Vagina (tissue), 2 donors: ENCODE results near the gene DNPEP. TPM values are rescaled to one million over a fixed set of nuclear protein-coding genes. Genes with fewer than 3 reads are reported as not detected.
A peak's percentile ranks its signal among the peaks of the same experiment; 100 is the strongest.

Source experiments
- DNase-seq, 2 donors: peaks; one replicate each; pipeline ENCODE4 v3.0.0-alpha.2; 2017; ENCODE audit errors: extremely low spot score in 2 of 2
- H3K27ac ChIP-seq: fragments of 200-600 bp; sonication (generic); one replicate; pipeline ENCODE4 v1.5.1; 2019
- H3K27me3 ChIP-seq: fragments of 200-600 bp; sonication (generic); one replicate; pipeline ENCODE4 v1.5.1; 2019
- H3K36me3 ChIP-seq, 2 donors: fragments of 200-600 bp; sonication (generic); one replicate each; pipeline ENCODE4 v1.5.1; 2017 to 2019
- H3K4me1 ChIP-seq: fragments of 200-600 bp; sonication (generic); one replicate; pipeline ENCODE4 v1.5.1; 2019
- H3K4me3 ChIP-seq, 2 donors: fragments of 200-600 bp; sonication (generic); 1 replicate in 1 of 2; 2 replicates in 1 of 2; pipeline ENCODE4 v1.5.1; 2016 to 2019
- H3K9me3 ChIP-seq: fragments of 200-600 bp; sonication (generic); one replicate; pipeline ENCODE4 v1.5.1; 2019
- POLR2A ChIP-seq, 2 donors: fragments of 450-650 bp; IDR thresholded peaks; one replicate each; pipeline ENCODE4 v1.6.1; 2017; ENCODE audit warnings: antibody characterized with exemption in 2 of 2, mild to moderate bottlenecking in 2 of 2, moderate library complexity in 2 of 2
- POLR2AphosphoS5 ChIP-seq, 2 donors: sonication (generic); formaldehyde crosslinking; IDR thresholded peaks; one replicate each; pipeline ENCODE4 v1.9.0; 2017; ENCODE audit warnings: antibody characterized with exemption in 2 of 2, mild to moderate bottlenecking in 2 of 2, low read depth in 1 of 2; ENCODE audit not compliant: insufficient read depth in 1 of 2
- intact Hi-C: fragments of 100-400 bp; cut with DNase I; formaldehyde crosslinking; loops from one replicate; pipeline ENCODE4 v1.15.1; 2023
- total RNA-seq: library from RNA; depleted of rRNA; stranded (reverse); fragments of >200 nt; gene quantifications from one replicate; pipeline ENCODE4 v1.2.3, GENCODE V29; 2016
- TF ChIP-seq, protein P1 (sequence below), 3 experiments: fragments of 450-650 bp in 2 of 3; fragments of 200-600 bp in 1 of 3; sonication (generic) in 1 of 3; IDR thresholded peaks; one replicate each; pipeline ENCODE4 v1.5.1; 2017 to 2019; ENCODE audit warnings: antibody characterized with exemption in 3 of 3, mild to moderate bottlenecking in 2 of 3, moderate library complexity in 2 of 3

DNPEP gene
- total RNA-seq, 1 donor from 2014 or later = 62.9 TPM

DNA sequence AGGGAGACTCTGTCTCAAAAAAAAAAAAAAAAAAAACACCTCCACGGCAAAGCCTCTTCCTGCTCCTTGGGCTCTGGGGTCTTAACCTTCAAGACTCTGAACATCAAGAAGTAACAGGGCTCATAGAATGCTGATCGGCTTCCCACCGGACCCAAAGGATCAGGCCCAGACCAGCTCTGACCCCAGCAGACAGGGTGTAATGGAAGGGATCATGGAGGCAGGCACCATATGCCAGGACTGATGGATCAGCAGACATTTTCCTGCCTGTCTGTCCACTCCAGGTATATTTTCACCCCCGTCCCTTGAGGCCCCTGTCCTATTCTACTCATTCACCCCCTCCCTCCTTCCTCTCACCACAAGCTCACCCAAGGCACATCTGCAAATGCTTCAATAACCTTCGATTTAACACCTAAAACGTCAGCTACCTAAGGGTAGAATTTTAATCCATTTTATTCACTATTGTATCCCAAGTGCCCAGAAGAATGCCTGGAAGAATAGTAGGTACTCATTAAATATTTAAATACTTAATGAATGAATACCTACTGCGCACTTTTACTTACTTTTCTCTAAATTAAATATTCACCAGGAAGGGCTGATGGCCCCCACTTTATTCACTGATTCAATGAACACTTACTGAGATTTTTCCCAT is 42.4 kb upstream of the DNPEP start:
- Histone ChIP-seq H3K27me3 (peaks cover 2% of the 10 kb centered on the region), H3K36me3 (no peaks in the 10 kb centered on the region), H3K4me1 (peaks cover 7% of the 10 kb centered on the region), H3K27ac (peak overlapping the region; percentile 1), H3K4me3 (no peak overlapping the region), H3K9me3 (no peaks in the 10 kb centered on the region)
- TF ChIP-seq POLR2A (IDR thresholded peaks at IDR 0.05) = no peak
- TF ChIP-seq, protein P1, sequence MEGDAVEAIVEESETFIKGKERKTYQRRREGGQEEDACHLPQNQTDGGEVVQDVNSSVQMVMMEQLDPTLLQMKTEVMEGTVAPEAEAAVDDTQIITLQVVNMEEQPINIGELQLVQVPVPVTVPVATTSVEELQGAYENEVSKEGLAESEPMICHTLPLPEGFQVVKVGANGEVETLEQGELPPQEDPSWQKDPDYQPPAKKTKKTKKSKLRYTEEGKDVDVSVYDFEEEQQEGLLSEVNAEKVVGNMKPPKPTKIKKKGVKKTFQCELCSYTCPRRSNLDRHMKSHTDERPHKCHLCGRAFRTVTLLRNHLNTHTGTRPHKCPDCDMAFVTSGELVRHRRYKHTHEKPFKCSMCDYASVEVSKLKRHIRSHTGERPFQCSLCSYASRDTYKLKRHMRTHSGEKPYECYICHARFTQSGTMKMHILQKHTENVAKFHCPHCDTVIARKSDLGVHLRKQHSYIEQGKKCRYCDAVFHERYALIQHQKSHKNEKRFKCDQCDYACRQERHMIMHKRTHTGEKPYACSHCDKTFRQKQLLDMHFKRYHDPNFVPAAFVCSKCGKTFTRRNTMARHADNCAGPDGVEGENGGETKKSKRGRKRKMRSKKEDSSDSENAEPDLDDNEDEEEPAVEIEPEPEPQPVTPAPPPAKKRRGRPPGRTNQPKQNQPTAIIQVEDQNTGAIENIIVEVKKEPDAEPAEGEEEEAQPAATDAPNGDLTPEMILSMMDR (IDR thresholded peaks at IDR 0.05) = no peak
- TF ChIP-seq POLR2AphosphoS5 (IDR thresholded peaks at IDR 0.05; ENCODE audit: insufficient read depth in 1 of 2, low read depth in 1 of 2) = no peak
- DNase-seq = no peak
- intact Hi-C loops = no loop called here

DNA sequence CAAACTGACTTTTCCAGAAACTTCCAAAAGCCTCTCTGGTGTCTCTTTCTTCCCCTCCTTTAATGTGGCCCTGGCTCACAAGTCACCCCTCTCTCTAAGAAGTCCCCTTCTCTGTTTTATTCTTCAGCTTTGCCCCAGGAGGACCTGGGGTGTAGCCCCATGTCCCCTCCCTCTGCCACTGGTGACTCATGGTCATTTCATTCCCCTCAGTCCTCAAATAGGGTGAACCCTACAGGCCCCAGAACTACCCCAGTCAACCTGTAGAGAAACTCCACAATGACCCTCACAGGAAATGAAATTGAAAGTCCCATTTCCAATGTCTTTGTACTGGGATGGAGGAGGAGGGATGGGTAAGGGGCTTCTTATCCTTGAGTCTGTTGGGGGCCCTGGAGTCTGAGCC is 40.8 kb upstream of the DNPEP start:
- H3K4me1 ChIP-seq = no peaks in the 10 kb centered on the region
- no peaks in the 10 kb centered on the region for H3K27me3 ChIP-seq
- TF ChIP-seq POLR2A (IDR thresholded peaks at IDR 0.05) = no peak
- no peaks in the 10 kb centered on the region for H3K9me3 ChIP-seq
- no peak overlapping the region for H3K27ac ChIP-seq
- no peak for DNase-seq
- no peaks in the 10 kb centered on the region for H3K36me3 ChIP-seq
- intact Hi-C loops = no loop called here
- no peak overlapping the region for H3K4me3 ChIP-seq

DNA sequence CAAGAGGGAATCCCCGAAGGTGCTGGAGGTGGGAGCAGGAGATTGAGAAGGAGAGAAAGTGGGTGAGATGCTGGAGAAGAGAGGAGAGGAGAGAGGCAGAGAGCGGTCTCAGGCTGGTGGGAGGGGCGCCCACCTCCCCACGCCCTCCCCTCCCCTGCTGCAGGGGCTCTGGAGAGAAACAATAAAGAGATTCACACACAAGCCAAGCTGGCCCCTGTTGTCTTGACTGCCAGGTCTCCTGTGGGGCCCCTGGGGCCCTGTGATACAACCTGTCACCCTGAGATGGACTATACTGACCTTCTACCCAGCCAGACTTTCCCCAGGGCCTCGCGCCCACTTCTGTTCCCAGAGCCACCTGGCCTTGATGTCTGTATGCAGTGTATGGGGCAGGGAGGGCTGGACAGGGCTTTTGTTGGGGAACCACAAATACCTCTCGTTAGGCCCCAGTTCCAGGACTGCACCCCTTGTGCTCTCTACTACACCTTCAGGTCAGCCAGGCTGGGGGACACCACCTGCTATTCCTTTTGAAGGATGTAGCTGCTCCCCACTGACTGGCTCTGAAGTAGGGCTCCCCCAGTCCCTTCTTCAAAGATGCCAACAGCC is 38.9 kb upstream of the DNPEP start:
- Histone ChIP-seq H3K9me3 (no peaks in the 10 kb centered on the region), H3K36me3 (no peaks in the 10 kb centered on the region), H3K4me3 (no peak overlapping the region), H3K4me1 (no peaks in the 10 kb centered on the region), H3K27me3 (no peaks in the 10 kb centered on the region), H3K27ac (no peak overlapping the region)
- no peak for TF ChIP-seq POLR2AphosphoS5 (IDR thresholded peaks at IDR 0.05; ENCODE audit: insufficient read depth in 1 of 2, low read depth in 1 of 2)
- TF ChIP-seq POLR2A (IDR thresholded peaks at IDR 0.05) = no peak
- TF ChIP-seq, protein P1 (IDR thresholded peaks at IDR 0.05) = no peak
- intact Hi-C loops = no loop called here
- DNase-seq = no peak

DNA sequence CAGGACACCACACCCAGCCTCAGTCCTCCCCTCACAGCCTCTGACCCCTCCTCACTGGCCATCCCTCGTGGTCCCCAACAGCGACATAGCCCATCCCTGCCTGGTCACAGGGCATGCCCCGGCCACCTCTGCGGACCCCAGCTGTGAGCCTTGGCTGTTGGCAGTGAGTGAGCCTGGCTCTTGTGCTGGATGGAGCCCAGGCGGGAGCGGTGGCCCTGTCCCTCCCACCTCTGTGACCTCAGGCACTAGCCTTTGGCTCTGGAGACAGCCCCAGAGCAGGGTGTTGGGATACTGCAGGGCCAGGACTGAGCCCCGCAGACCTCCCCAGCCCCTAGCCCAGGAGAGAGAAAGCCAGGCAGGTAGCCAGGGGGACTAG is 38.3 kb upstream of the DNPEP start:
- DNase-seq = no peak
- Histone ChIP-seq H3K4me1 (no peaks in the 10 kb centered on the region), H3K27ac (no peak overlapping the region), H3K36me3 (no peaks in the 10 kb centered on the region), H3K4me3 (no peak overlapping the region), H3K9me3 (no peaks in the 10 kb centered on the region), H3K27me3 (no peaks in the 10 kb centered on the region)
- no peak for TF ChIP-seq POLR2A (IDR thresholded peaks at IDR 0.05)
- TF ChIP-seq, protein P1 (IDR thresholded peaks at IDR 0.05) = no peak
- TF ChIP-seq POLR2AphosphoS5 (IDR thresholded peaks at IDR 0.05; ENCODE audit: insufficient read depth in 1 of 2, low read depth in 1 of 2) = peak in 1 of 2 donors; percentile 51
- intact Hi-C loops = no loop called here

DNA sequence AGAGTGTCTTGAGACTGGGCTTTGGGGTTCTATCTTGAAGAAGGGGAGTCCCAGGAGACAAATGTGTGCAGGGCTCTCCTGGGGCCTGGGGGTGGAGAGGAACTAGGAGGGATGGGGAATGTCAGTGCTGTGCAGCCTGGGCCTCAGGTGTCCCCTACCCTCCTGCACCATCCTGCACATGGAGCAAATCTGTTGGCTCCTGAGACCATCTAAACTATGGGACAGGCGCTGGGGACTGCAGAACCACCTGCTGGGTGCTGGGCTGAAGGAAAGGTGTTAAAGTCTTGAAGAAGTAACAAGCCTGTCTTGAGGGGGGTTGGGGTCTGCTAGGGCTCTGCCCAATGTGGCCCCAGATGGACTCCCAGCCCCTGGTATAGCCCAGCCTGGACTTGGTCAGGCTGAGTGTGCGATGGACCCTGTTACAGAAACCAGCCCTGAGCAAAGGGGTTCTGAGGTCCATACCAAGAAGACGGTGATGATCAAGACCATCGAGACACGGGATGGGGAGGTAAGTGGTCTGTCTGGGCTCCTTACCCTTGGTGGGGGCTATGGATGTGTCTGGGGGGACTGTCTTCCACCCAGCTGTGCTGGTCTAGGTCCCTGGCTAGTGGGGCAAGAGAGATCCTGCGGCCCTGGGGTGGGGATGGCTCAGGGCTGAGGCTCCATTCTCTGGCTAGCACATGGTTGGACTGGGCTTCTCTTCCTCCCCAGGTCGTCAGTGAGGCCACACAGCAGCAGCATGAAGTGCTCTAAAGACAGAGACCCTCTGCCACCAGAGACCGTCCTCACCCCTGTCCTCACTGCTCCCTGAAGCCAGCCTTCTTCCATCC is 37.7 kb upstream of the DNPEP start:
- Histone ChIP-seq H3K36me3 (no peaks in the 10 kb centered on the region), H3K4me3 (no peak overlapping the region), H3K4me1 (no peaks in the 10 kb centered on the region), H3K9me3 (no peaks in the 10 kb centered on the region), H3K27me3 (no peaks in the 10 kb centered on the region), H3K27ac (no peak overlapping the region)
- intact Hi-C loops = no loop called here
- TF ChIP-seq, protein P1 (IDR thresholded peaks at IDR 0.05) = no peak
- TF ChIP-seq POLR2A (IDR thresholded peaks at IDR 0.05) (no peak), POLR2AphosphoS5 (IDR thresholded peaks at IDR 0.05; ENCODE audit: insufficient read depth in 1 of 2, low read depth in 1 of 2) (peak in 1 of 2 donors; percentile 55)
- DNase-seq = no peak
